GM06990 (cell line): Measurements from ENCODE around the gene POGZ.

Experiments
- DNase-seq: peaks from one replicate; pipeline ENCODE4 v3.0.0-alpha.2; 2011; ENCODE audit not compliant: insufficient read length; ENCODE audit errors: extremely low read depth
- H3K27me3 ChIP-seq: replicated peaks from 2 replicates; pipeline ENCODE4 v1.6.0; 2011; ENCODE audit warnings: low read length; ENCODE audit not compliant: control insufficient read depth, insufficient read depth
- H3K36me3 ChIP-seq: 2 replicates; pipeline ENCODE4 v1.5.1; 2011; ENCODE audit warnings: low read length; ENCODE audit not compliant: control insufficient read depth, insufficient read depth
- H3K4me3 ChIP-seq: replicated peaks from 2 replicates; pipeline ENCODE4 v1.5.1; 2011; ENCODE audit warnings: low read depth, mild to moderate bottlenecking, control low read depth, low read length
- CTCF ChIP-seq: IDR thresholded peaks from 2 replicates; pipeline ENCODE4 v1.5.1; 2011; ENCODE audit warnings: low read length, control low read depth, mild to moderate bottlenecking, inconsistent platforms; ENCODE audit not compliant: insufficient read depth, poor library complexity, severe bottlenecking

The POGZ gene

GRCh38 chr1:151367658-151368392, 91.5 kb downstream of the POGZ start:
- TF ChIP-seq CTCF: no peak
- Histone ChIP-seq H3K27me3 (no peaks in the 10 kb centered on the region), H3K4me3 (no peak overlapping the region), H3K36me3 (no peaks in the 10 kb centered on the region)
- DNase-seq: no peak

DNA sequence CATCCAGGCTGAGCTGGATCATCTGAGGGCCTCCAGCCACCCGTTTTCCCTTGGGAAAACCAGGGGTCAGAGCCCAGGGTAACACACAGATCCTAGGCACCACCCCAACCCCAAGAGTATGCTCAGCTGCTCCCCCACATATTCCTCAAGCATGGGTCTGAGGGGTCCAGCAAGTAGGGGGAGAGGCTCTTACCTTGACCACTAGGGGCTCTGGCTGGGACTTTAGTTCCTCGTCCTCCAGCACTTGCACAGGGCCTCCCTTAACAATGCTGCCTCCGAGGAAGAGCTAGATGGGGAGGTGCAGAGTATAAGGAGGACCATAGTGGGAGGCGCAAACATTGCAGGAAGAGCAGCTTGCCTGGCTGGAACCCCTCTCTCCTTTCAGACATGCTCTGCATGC, 94.3 kb downstream of the POGZ start:
- H3K36me3 ChIP-seq: no peaks in the 10 kb centered on the region
- TF ChIP-seq CTCF: peak; percentile 4
- no peak for DNase-seq
- no peak overlapping the region for H3K4me3 ChIP-seq
- H3K27me3 ChIP-seq: no peaks in the 10 kb centered on the region

DNA sequence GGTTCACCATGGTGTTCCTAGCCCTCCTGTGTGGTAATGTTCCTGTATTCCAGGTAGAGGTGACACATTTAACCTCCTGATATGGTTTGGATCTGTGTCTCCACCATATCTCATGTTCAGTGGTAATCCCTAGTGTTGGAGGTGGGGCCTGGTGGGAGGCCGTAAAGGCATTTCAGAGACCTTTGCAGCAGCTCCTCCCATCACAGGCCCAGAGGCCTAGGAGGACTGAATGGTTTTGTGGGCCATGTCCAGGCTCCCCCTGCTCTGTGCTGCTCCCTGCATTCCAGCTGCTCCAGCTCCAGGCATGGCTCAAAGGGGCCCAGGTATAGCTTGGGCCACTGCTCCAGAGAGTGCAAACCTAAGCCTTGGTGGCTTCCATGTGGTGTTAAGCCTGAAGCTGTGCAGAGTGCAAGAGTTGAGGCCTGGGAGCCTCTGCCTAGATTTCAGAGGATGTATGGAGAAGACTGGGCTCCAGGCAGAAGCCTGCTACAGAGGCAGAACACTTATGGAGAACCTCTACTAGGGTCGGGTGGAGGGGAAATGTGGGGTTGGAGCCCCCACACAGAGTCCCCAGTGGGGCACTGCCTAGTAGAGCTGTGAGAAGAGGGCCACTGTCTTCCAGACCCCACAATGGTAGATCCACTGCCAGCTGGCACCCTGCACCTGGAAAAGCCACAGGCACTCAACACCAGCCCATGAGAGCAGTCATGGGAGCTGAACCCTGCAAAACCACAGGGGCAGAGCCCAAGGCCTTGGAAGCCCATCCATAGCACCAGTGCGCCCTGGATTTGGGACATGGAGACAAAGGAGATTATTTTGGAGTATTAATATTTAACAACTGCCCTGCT, 96.8 kb downstream of the POGZ start:
- no peak overlapping the region for H3K4me3 ChIP-seq
- H3K27me3 ChIP-seq: no peaks in the 10 kb centered on the region
- no peak for TF ChIP-seq CTCF
- DNase-seq: no peak
- no peaks in the 10 kb centered on the region for H3K36me3 ChIP-seq

DNA sequence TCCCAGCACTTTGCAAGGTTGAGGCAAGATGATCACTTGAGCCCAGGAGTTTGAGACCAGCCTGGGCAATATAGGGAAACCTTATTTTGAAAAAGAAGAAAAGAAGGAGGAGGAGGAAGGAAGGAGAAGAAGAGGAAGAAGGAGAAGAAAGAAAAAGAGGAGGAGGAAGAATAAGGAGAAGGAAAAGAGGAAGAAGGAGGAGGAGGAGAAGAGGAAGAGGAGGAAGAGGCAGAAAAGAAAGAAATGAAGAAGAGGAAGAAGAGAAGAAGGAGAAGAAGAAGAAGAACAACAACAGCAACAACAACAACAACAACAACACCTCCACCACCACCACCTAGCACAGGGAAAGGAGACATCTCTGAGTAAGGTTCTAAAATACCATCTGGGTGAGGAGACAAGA, 97.4 kb downstream of the POGZ start:
- Histone ChIP-seq H3K4me3 (no peak overlapping the region), H3K27me3 (no peaks in the 10 kb centered on the region), H3K36me3 (no peaks in the 10 kb centered on the region)
- no peak for TF ChIP-seq CTCF
- DNase-seq: no peak

GRCh38 chr1:151356696-151357095, 102.6 kb downstream of the POGZ start:
- Histone ChIP-seq H3K36me3 (no peaks in the 10 kb centered on the region), H3K27me3 (no peaks in the 10 kb centered on the region), H3K4me3 (no peak overlapping the region)
- no peak for TF ChIP-seq CTCF
- no peak for DNase-seq
